GM12873 (cell line): ENCODE measurements around the gene PAK5.

Source experiments
- TF ChIP-seq, protein P1 (sequence below): IDR thresholded peaks from 2 replicates; pipeline ENCODE4 v1.5.1; 2012; ENCODE audit warnings: low read depth, mild to moderate bottlenecking, moderate library complexity, low read length, control low read depth; ENCODE audit not compliant: insufficient read depth; ENCODE audit errors: missing control alignments

PAK5 gene

DNA sequence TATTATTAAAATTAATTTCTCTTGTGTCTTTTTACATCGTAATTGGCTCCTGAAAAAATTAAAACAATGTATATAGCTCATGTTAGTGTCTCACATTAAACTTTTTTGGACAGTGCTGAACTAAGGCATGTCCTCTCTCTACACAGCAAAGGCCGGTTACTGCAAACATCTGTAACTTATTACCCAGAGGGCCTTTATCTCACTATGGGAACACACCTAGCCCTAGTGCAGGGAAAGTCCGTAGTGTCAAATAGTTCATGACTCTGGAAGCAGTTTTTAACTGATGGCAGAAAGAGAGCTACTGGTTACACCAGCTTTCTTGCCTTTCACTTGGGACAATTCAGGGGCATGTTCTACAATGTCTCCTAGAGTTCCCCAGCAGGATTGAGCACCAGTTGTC, 82.2 kb downstream of the PAK5 start:
- TF ChIP-seq, protein P1, sequence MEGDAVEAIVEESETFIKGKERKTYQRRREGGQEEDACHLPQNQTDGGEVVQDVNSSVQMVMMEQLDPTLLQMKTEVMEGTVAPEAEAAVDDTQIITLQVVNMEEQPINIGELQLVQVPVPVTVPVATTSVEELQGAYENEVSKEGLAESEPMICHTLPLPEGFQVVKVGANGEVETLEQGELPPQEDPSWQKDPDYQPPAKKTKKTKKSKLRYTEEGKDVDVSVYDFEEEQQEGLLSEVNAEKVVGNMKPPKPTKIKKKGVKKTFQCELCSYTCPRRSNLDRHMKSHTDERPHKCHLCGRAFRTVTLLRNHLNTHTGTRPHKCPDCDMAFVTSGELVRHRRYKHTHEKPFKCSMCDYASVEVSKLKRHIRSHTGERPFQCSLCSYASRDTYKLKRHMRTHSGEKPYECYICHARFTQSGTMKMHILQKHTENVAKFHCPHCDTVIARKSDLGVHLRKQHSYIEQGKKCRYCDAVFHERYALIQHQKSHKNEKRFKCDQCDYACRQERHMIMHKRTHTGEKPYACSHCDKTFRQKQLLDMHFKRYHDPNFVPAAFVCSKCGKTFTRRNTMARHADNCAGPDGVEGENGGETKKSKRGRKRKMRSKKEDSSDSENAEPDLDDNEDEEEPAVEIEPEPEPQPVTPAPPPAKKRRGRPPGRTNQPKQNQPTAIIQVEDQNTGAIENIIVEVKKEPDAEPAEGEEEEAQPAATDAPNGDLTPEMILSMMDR: no peak

DNA sequence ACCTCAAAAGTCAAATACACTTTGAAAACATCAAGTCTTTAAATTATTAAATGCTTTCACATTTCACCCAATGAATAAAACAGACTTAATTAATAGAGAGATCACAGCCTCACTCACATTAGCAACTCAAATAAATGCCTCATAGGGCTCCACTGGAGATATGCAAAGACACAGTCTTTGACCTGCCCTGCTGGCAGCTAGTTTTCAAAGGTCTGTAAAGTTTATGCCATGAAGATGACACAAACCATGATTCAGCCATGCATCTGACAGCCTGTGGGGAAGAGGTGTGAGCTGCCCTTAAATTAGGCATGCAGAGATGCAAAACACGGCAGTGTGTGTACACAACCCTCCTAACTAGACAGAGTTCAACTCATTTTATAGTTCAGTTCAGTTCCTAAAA, 83.6 kb downstream of the PAK5 start:
- TF ChIP-seq, protein P1: no peak

DNA sequence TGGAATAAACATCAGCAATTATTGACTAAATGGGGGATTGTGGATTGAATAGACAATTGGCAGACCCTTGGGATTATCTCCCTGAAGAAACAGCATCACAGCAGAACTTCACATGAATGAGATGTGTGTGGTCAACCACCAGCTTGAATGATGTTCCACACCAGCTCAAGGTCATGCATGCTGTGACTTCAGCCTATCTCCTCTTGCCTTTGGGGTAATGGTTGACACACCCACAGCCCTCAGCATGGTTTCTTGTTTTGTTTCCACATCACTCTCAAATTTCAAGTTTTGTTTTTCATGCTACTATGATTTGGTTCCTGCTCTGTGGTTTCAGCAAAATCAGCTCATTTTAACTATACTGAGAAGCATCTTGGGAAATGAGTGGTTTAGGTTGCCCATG, 94.3 kb downstream of the PAK5 start:
- TF ChIP-seq, protein P1: no peak

DNA sequence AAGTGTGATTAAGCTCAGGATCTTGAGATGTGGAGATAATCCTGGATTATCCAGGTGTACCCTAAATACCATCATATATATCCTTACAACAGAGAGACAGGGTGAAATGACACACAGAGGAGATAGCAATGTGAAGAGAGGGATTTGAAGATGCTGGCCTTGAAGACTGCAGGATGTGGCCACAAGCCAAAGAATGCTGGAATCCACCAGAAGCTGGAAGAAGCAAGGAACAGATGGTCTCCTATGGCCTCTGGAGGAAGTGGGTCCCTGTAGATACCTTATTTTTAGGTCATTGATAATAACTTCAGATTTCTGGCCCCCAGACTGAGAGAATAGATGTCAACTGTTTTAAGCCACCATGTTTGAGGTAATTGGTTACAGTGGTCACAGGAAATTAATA, 95.0 kb downstream of the PAK5 start:
- TF ChIP-seq, protein P1: no peak

DNA sequence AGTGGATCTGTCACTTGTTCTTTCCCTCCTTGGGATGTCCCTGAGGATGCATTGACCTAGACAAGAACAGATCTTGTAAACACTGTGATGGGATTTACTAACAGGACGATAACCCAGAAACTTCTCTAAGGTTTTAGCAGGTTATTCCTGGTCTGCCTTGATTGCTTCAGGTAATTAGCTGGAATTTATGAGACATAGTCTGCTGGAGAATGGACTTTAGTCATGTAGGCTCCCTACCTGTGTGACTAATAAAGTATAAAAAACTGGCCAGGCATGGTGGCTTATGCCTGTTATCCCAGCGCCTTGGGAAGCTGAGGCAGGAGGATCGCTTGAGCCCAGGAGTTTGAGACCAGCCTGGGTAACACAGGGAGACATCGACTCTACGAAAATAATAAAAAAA, 96.1 kb downstream of the PAK5 start:
- TF ChIP-seq, protein P1: no peak

DNA sequence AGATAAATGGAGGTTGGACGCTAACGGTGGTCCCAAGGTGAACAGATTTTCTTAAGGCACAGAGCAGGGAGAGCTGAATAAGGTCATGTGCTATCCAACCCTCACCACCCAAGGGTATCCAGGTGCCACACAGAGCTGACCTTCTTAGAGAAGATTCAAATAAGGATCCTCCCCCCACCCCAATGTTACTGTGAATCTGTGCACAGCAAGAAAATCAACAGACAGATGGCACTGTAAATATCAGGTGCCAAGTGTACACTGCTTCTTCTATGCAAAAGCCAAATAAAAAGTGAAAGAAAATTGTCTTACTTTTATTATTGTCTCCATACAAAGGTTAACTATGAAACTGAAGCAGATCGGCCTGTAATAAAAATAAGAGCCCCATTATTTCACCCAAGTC, 96.9 kb downstream of the PAK5 start:
- TF ChIP-seq, protein P1: no peak

DNA sequence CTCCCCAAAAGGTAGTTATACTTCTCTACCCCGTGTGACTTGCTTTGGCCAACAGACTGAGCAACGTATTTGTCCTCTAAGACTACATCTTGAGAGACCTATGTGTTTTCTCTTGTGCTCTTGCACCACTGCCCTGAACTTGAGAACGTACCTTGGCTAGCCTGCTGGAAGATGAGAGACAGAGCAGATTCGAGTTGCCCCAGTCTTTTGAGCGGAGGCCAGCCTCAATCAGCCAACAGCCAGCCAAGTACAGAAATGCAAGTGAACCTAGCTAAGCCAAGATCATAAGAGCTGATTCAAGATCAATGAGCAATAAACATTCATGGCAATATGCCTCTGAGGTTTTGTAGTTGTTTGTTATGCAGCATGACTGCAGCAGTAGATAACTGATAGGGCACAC, 98.4 kb downstream of the PAK5 start:
- TF ChIP-seq, protein P1: no peak
